Upper lobe of right lung (tissue), 1 donor: ENCODE data around the gene OTOF. TPM values are rescaled to one million over a fixed set of nuclear protein-coding genes. Genes with fewer than 3 reads are reported as not detected.

Experiments
- ATAC-seq: fragments of 200-7000 bp; cut with Tn5 transposase; one replicate; pipeline ENCODE4 v1.9.1; 2020; ENCODE audit warnings: mild to moderate bottlenecking, moderate library complexity
- DNase-seq: peaks from one replicate; pipeline ENCODE4 v3.0.0-alpha.2; 2020
- H3K27ac ChIP-seq: fragments of 200-600 bp; one replicate; pipeline ENCODE4 v1.8.0; 2022
- H3K27me3 ChIP-seq: fragments of 200-600 bp; one replicate; pipeline ENCODE4 v1.8.0; 2022; ENCODE audit warnings: mild to moderate bottlenecking
- H3K36me3 ChIP-seq: fragments of 200-600 bp; one replicate; pipeline ENCODE4 v1.8.0; 2022
- H3K4me1 ChIP-seq: fragments of 200-600 bp; one replicate; pipeline ENCODE4 v1.8.0; 2022
- H3K4me3 ChIP-seq: fragments of 200-600 bp; one replicate; pipeline ENCODE4 v1.8.0; 2022; ENCODE audit warnings: mild to moderate bottlenecking
- H3K9me3 ChIP-seq: fragments of 200-600 bp; one replicate; pipeline ENCODE4 v1.8.0; 2022
- CTCF ChIP-seq: fragments of 200-600 bp; IDR thresholded peaks from one replicate; pipeline ENCODE4 v1.8.0; 2022; ENCODE audit warnings: antibody characterized with exemption
- intact Hi-C: fragments of 100-400 bp; cut with DNase I; formaldehyde crosslinking; loops from one replicate; pipeline ENCODE4 v1.11.0; 2022
- total RNA-seq: library from RNA; stranded (reverse); fragmentation: NEBNext Ultra II Directional; extraction: Animal tissue kit (Norgen Biotek cat#: 25700); gene quantifications from one replicate; pipeline ENCODE4 v1.2.1, GENCODE V29; 2021
- donor health status: DM: no; HTN: yes; CAD: no; lungs with severe emphysema.

The OTOF gene
- total RNA-seq, 1 donor from 2014 or later = 0.69 TPM

- TF ChIP-seq CTCF = no peak
- DNase-seq (no peak), ATAC-seq (peak; percentile 57)
- no peaks in the 10 kb centered on the region for H3K9me3 ChIP-seq
- no peaks in the 10 kb centered on the region for H3K27me3 ChIP-seq
- H3K4me3 ChIP-seq = no peak overlapping the region
- no peak overlapping the region for H3K27ac ChIP-seq
- intact Hi-C loops = no loop called here
- no peaks in the 10 kb centered on the region for H3K36me3 ChIP-seq
- H3K4me1 ChIP-seq = peaks cover 9% of the 10 kb centered on the region
Measured at GRCh38 chr2:26493566-26493965, 15.6 kb upstream of the OTOF start.

- peaks cover 8% of the 10 kb centered on the region for H3K4me1 ChIP-seq
- ATAC-seq = peak; percentile 18
- H3K27me3 ChIP-seq = no peaks in the 10 kb centered on the region
- H3K27ac ChIP-seq = no peak overlapping the region
- no peak for DNase-seq
- no peak overlapping the region for H3K4me3 ChIP-seq
- no peak for TF ChIP-seq CTCF
- no peaks in the 10 kb centered on the region for H3K36me3 ChIP-seq
- H3K9me3 ChIP-seq = no peaks in the 10 kb centered on the region
- intact Hi-C loops = no loop called here
Measured at GRCh38 chr2:26492749-26493515, 15.0 kb upstream of the OTOF start.

- H3K9me3 ChIP-seq = no peaks in the 10 kb centered on the region
- no peak for TF ChIP-seq CTCF
- DNase-seq (no peak), ATAC-seq (no peak)
- no peaks in the 10 kb centered on the region for H3K36me3 ChIP-seq
- no peak overlapping the region for H3K4me3 ChIP-seq
- intact Hi-C loops = no loop called here
- H3K4me1 ChIP-seq = no peaks in the 10 kb centered on the region
- no peaks in the 10 kb centered on the region for H3K27me3 ChIP-seq
- no peak overlapping the region for H3K27ac ChIP-seq
Measured at GRCh38 chr2:26491563-26492167, 13.7 kb upstream of the OTOF start.

GRCh38 chr2:26489213-26489850, 11.4 kb upstream of the OTOF start:
- Histone ChIP-seq H3K36me3 (no peaks in the 10 kb centered on the region), H3K4me1 (peaks cover under 1% of the 10 kb centered on the region), H3K9me3 (no peaks in the 10 kb centered on the region), H3K4me3 (no peak overlapping the region), H3K27me3 (no peaks in the 10 kb centered on the region), H3K27ac (no peak overlapping the region)
- intact Hi-C loops = no loop called here
- TF ChIP-seq CTCF = no peak
- DNase-seq (no peak), ATAC-seq (no peak)

- Histone ChIP-seq H3K4me3 (no peak overlapping the region), H3K9me3 (no peaks in the 10 kb centered on the region), H3K27me3 (no peaks in the 10 kb centered on the region), H3K27ac (no peak overlapping the region), H3K36me3 (no peaks in the 10 kb centered on the region), H3K4me1 (peaks cover 3% of the 10 kb centered on the region)
- ATAC-seq (no peak), DNase-seq (no peak)
- no peak for TF ChIP-seq CTCF
- intact Hi-C loops = no loop called here
Measured at GRCh38 chr2:26488463-26489212, 10.7 kb upstream of the OTOF start.
